Naive thymus-derived CD8-positive, alpha-beta T cell (primary cell): ENCODE results near the gene CLMN. TPM values are rescaled to one million over a fixed set of nuclear protein-coding genes. Genes with fewer than 3 reads are reported as not detected.
"Not testable (repeated sequence)": the region's sequence is repeated elsewhere in the genome, so short reads cannot be mapped to it uniquely, and the experiment has no call there.

Experiments used
- ATAC-seq, 2 donors: fragments of 150-1000 bp; cut with Tn5 transposase in 1 of 2; sonication (Bioruptor Pico), chemical (Tn5 transposase) in 1 of 2; 1 replicate in 1 of 2; 2 replicates in 1 of 2; pipeline ENCODE4 v1.10.0; 2021; ENCODE audit warnings: mild to moderate bottlenecking in 2 of 2, moderate library complexity in 2 of 2
- POLR2A ChIA-PET: fragments of 350-600 bp; sonication (Branson Sonifier 250); formaldehyde crosslinking; loops from one replicate; lab custom pipeline; 2021; ENCODE audit warnings: antibody characterized with exemption; lab: Charles Lee
- DNase-seq, 10 donors: peaks; one replicate each; pipeline versions ENCODE4 v3.0.0 to v3.0.0-alpha.2; 2020 to 2022
- H3K27ac Mint-ChIP-seq, 10 donors: one replicate each; pipeline ENCODE4 v1.8.0; 2020 to 2022; ENCODE audit warnings: mild to moderate bottlenecking in 10 of 10, mixed read lengths in 10 of 10, moderate library complexity in 4 of 10, inconsistent platforms in 1 of 10
- H3K27me3 Mint-ChIP-seq, 5 donors: one replicate each; pipeline ENCODE4 v1.8.0; 2021 to 2022; ENCODE audit warnings: mixed read lengths in 5 of 5
- H3K36me3 Mint-ChIP-seq, 3 donors: one replicate each; pipeline ENCODE4 v1.8.0; 2020 to 2022; ENCODE audit warnings: mixed read lengths in 3 of 3, mild to moderate bottlenecking in 2 of 3, inconsistent platforms in 1 of 3
- H3K4me1 Mint-ChIP-seq, 4 donors: one replicate each; pipeline ENCODE4 v1.8.0; 2021 to 2022; ENCODE audit warnings: mixed read lengths in 4 of 4
- H3K4me3 Mint-ChIP-seq, 10 donors: one replicate each; pipeline ENCODE4 v1.8.0; 2020 to 2022; ENCODE audit warnings: mild to moderate bottlenecking in 10 of 10, mixed read lengths in 10 of 10, moderate library complexity in 6 of 10, inconsistent platforms in 1 of 10
- H3K9me3 Mint-ChIP-seq, 9 donors: one replicate each; pipeline ENCODE4 v1.8.0; 2020 to 2022; ENCODE audit warnings: mixed read lengths in 9 of 9, mild to moderate bottlenecking in 3 of 9, inconsistent platforms in 1 of 9, moderate library complexity in 1 of 9
- polyA plus RNA-seq, 3 donors: library from polyadenylated mRNA; unstranded; fragments of 300-500 nt; fragmentation: Illumina TruSeq; gene quantifications; one replicate each; pipeline ENCODE4 v1.2.3, GENCODE V29; 2021
- total RNA-seq, 8 experiments: library from RNA in 2 of 8; stranded (reverse) in 2 of 8; gene quantifications; one replicate each; pipeline ENCODE4 v1.2.3 and lab custom pipeline; 2021 to 2026

Gene CLMN
- total and polyA plus RNA-seq, 5 experiments from 2014 or later = 0.07 to 2.2 (median 0.32) TPM

GRCh38 chr14:95285566-95285965 lies 34.1 kb downstream of the CLMN start:
- no peaks in the 10 kb centered on the region for H3K4me1 Mint-ChIP-seq
- no peak for ATAC-seq
- H3K36me3 Mint-ChIP-seq = no peaks in the 10 kb centered on the region

GRCh38 chr14:95283802-95284201 lies 35.9 kb downstream of the CLMN start:
- POLR2A ChIA-PET, H3K27me3 Mint-ChIP-seq, ATAC-seq, H3K4me3 Mint-ChIP-seq, DNase-seq, H3K36me3 Mint-ChIP-seq, H3K9me3 Mint-ChIP-seq, H3K27ac Mint-ChIP-seq, H3K4me1 Mint-ChIP-seq: not testable (repeated sequence)

More at GRCh38 chr14:95285566-95285965, 34.1 kb downstream of the CLMN start:
- Mint-ChIP-seq H3K4me3 (no peak overlapping the region), H3K27me3 (peaks cover 2 to 13% (median 10%) of the 10 kb centered on the region in 5 donors), H3K9me3 (peaks cover 0 to 2% (median 0%) of the 10 kb centered on the region in 9 donors), H3K27ac (no peak overlapping the region)
- POLR2A ChIA-PET = no interaction called here
- DNase-seq = no peak

GRCh38 chr14:95282986-95283380 lies 36.7 kb downstream of the CLMN start:
- H3K27ac Mint-ChIP-seq = peak overlapping the region in 1 of 10 donors; percentile 67
- H3K27me3 Mint-ChIP-seq, H3K9me3 Mint-ChIP-seq, POLR2A ChIA-PET, ATAC-seq, H3K36me3 Mint-ChIP-seq, DNase-seq, H3K4me1 Mint-ChIP-seq, H3K4me3 Mint-ChIP-seq: not testable (repeated sequence)

- Mint-ChIP-seq H3K36me3 (no peaks in the 10 kb centered on the region), H3K4me1 (no peaks in the 10 kb centered on the region), H3K27ac (no peak overlapping the region), H3K9me3 (no peaks in the 10 kb centered on the region), H3K27me3 (peaks cover 0 to 4% (median 0%) of the 10 kb centered on the region in 5 donors), H3K4me3 (no peak overlapping the region)
- DNase-seq (no peak), ATAC-seq (no peak)
- POLR2A ChIA-PET = no interaction called here
Measured at GRCh38 chr14:95282354-95282985, 37.2 kb downstream of the CLMN start.

GRCh38 chr14:95281560-95282176 lies 38.0 kb downstream of the CLMN start:
- H3K36me3 Mint-ChIP-seq = no peaks in the 10 kb centered on the region
- DNase-seq = no peak
- POLR2A ChIA-PET = no interaction called here
- H3K4me1 Mint-ChIP-seq = no peaks in the 10 kb centered on the region
- H3K27me3 Mint-ChIP-seq = peaks cover 0 to 2% (median 0%) of the 10 kb centered on the region in 5 donors
- H3K4me3 Mint-ChIP-seq = no peak overlapping the region
- H3K9me3 Mint-ChIP-seq = no peaks in the 10 kb centered on the region
- no peak for ATAC-seq
- H3K27ac Mint-ChIP-seq = no peak overlapping the region

- POLR2A ChIA-PET = no interaction called here
- H3K4me3 Mint-ChIP-seq = no peak overlapping the region
- ATAC-seq = no peak
Measured at GRCh38 chr14:95275494-95275893, 44.2 kb downstream of the CLMN start.

GRCh38 chr14:95274874-95275273 lies 44.8 kb downstream of the CLMN start:
- Mint-ChIP-seq H3K4me3 (no peak overlapping the region), H3K27ac (no peak overlapping the region)
- POLR2A ChIA-PET = no interaction called here

More at GRCh38 chr14:95275494-95275893, 44.2 kb downstream of the CLMN start:
- Mint-ChIP-seq H3K27ac (no peak overlapping the region), H3K36me3 (no peaks in the 10 kb centered on the region), H3K4me1 (no peaks in the 10 kb centered on the region), H3K27me3 (peaks cover 0 to 6% (median 0%) of the 10 kb centered on the region in 5 donors), H3K9me3 (peaks cover 0 to 2% (median 0%) of the 10 kb centered on the region in 9 donors)
- no peak for DNase-seq

GRCh38 chr14:95274279-95274678 lies 45.4 kb downstream of the CLMN start:
- POLR2A ChIA-PET = no interaction called here
- Mint-ChIP-seq H3K36me3 (no peaks in the 10 kb centered on the region), H3K4me1 (peaks cover 0 to 3% (median 0%) of the 10 kb centered on the region in 4 donors), H3K27ac (no peak overlapping the region), H3K4me3 (no peak overlapping the region), H3K27me3 (peaks cover 0 to 6% (median 0%) of the 10 kb centered on the region in 5 donors), H3K9me3 (peaks cover 0 to 2% (median 0%) of the 10 kb centered on the region in 9 donors)
- no peak for DNase-seq
- no peak for ATAC-seq

More at GRCh38 chr14:95274874-95275273, 44.8 kb downstream of the CLMN start:
- no peak for ATAC-seq
- peaks cover 0 to 3% (median 0%) of the 10 kb centered on the region in 4 donors for H3K4me1 Mint-ChIP-seq
- DNase-seq = no peak
- no peaks in the 10 kb centered on the region for H3K36me3 Mint-ChIP-seq
- H3K27me3 Mint-ChIP-seq = peaks cover 0 to 6% (median 0%) of the 10 kb centered on the region in 5 donors
- peaks cover 0 to 2% (median 0%) of the 10 kb centered on the region in 9 donors for H3K9me3 Mint-ChIP-seq

GRCh38 chr14:95273001-95273978 lies 46.4 kb downstream of the CLMN start:
- H3K27ac Mint-ChIP-seq = peak overlapping the region in 1 of 10 donors; percentile 20
- ATAC-seq (no peak), DNase-seq (no peak)
- H3K4me3 Mint-ChIP-seq = no peak overlapping the region
- H3K36me3 Mint-ChIP-seq = no peaks in the 10 kb centered on the region
- H3K27me3 Mint-ChIP-seq = peaks cover 0 to 6% (median 0%) of the 10 kb centered on the region in 5 donors
- POLR2A ChIA-PET = no interaction called here
- peaks cover 0 to 2% (median 0%) of the 10 kb centered on the region in 9 donors for H3K9me3 Mint-ChIP-seq
- H3K4me1 Mint-ChIP-seq = peaks cover 0 to 3% (median 0%) of the 10 kb centered on the region in 4 donors

GRCh38 chr14:95272057-95272456 lies 47.7 kb downstream of the CLMN start:
- POLR2A ChIA-PET = no interaction called here
- peaks cover 4 to 11% (median 5%) of the 10 kb centered on the region in 4 donors for H3K4me1 Mint-ChIP-seq

GRCh38 chr14:95270203-95270602 lies 49.5 kb downstream of the CLMN start:
- POLR2A ChIA-PET = no interaction called here

More at GRCh38 chr14:95272057-95272456, 47.7 kb downstream of the CLMN start:
- Mint-ChIP-seq H3K27me3 (peaks cover 0 to 6% (median 0%) of the 10 kb centered on the region in 5 donors), H3K36me3 (no peaks in the 10 kb centered on the region), H3K27ac (no peak overlapping the region), H3K4me3 (no peak overlapping the region), H3K9me3 (peaks cover 0 to 2% (median 0%) of the 10 kb centered on the region in 9 donors)
- DNase-seq (no peak), ATAC-seq (no peak)

GRCh38 chr14:95269493-95269892 lies 50.2 kb downstream of the CLMN start:
- Mint-ChIP-seq H3K9me3 (no peaks in the 10 kb centered on the region), H3K36me3 (no peaks in the 10 kb centered on the region), H3K4me1 (peaks cover 6 to 30% (median 13%) of the 10 kb centered on the region in 4 donors), H3K4me3 (no peak overlapping the region), H3K27ac (no peak overlapping the region), H3K27me3 (peaks cover 0 to 6% (median 0%) of the 10 kb centered on the region in 5 donors)
- POLR2A ChIA-PET = no interaction called here
- ATAC-seq (no peak), DNase-seq (no peak)

More at GRCh38 chr14:95270203-95270602, 49.5 kb downstream of the CLMN start:
- Mint-ChIP-seq H3K27me3 (peaks cover 0 to 6% (median 0%) of the 10 kb centered on the region in 5 donors), H3K9me3 (no peaks in the 10 kb centered on the region), H3K4me3 (no peak overlapping the region), H3K27ac (no peak overlapping the region), H3K4me1 (peaks cover 6 to 28% (median 12%) of the 10 kb centered on the region in 4 donors), H3K36me3 (no peaks in the 10 kb centered on the region)
- ATAC-seq (no peak), DNase-seq (no peak)
